Prostate gland (tissue), 2 donors: Measurements from ENCODE around the gene ACAD11. TPM values are rescaled to one million over a fixed set of nuclear protein-coding genes. Genes with fewer than 3 reads are reported as not detected.

Source experiments
- DNase-seq: peaks from one replicate; pipeline ENCODE4 v3.0.0-alpha.2; 2019; ENCODE audit warnings: low spot score
- H3K27ac ChIP-seq, 2 donors: fragments of 200-600 bp; sonication (generic); 2 replicates each; pipeline ENCODE4 v1.5.1; 2017 to 2019
- H3K27me3 ChIP-seq: fragments of 200-600 bp; sonication (generic); replicated peaks from 2 replicates; pipeline ENCODE4 v1.5.1; 2019; ENCODE audit not compliant: insufficient read depth
- H3K36me3 ChIP-seq, 2 donors: fragments of 200-600 bp; sonication (generic); 1 replicate in 1 of 2; 2 replicates in 1 of 2; pipeline versions ENCODE4 v1.5.1 to v1.8.1; 2017 to 2019
- H3K4me1 ChIP-seq: fragments of 200-600 bp; sonication (generic); replicated peaks from 2 replicates; pipeline ENCODE4 v1.5.1; 2019
- H3K4me3 ChIP-seq, 2 donors: fragments of 200-600 bp; sonication (generic); 2 replicates each; pipeline ENCODE4 v1.5.1; 2017 to 2019
- H3K9me3 ChIP-seq: fragments of 200-600 bp; sonication (generic); 2 replicates; pipeline ENCODE4 v1.5.1; 2017
- CTCF ChIP-seq, 4 experiments: fragments of 200-600 bp in 2 of 4; fragments of 450-650 bp in 2 of 4; sonication (generic) in 2 of 4; IDR thresholded peaks; 1 replicate in 3 of 4; 2 replicates in 1 of 4; pipeline ENCODE4 v1.5.1; 2016 to 2019; ENCODE audit warnings: antibody characterized with exemption in 4 of 4, mild to moderate bottlenecking in 2 of 4, moderate library complexity in 2 of 4
- POLR2A ChIP-seq: fragments of 450-650 bp; IDR thresholded peaks from one replicate; pipeline ENCODE4 v1.6.1; 2016; ENCODE audit warnings: antibody characterized with exemption, mild to moderate bottlenecking
- POLR2AphosphoS5 ChIP-seq: sonication (generic); formaldehyde crosslinking; IDR thresholded peaks from one replicate; pipeline ENCODE4 v1.6.1; 2017; ENCODE audit warnings: antibody characterized with exemption
- WGBS: methylation state at CpG from one replicate; pipeline ENCODE4 v1.1.5; 2018; 5-methylcytosine and 5-hydroxymethylcytosine counted together
- intact Hi-C: fragments of 100-400 bp; cut with DNase I; formaldehyde crosslinking; loops from one replicate; pipeline ENCODE4 v1.14.2; 2022
- total RNA-seq, 2 donors: library from RNA; depleted of rRNA; stranded (reverse); fragments of >200 nt; gene quantifications; one replicate each; pipeline ENCODE4 v1.1.0, GENCODE V29; 2016

Gene ACAD11
- total RNA-seq, 2 donors from 2014 or later = 13.8 to 22.7 TPM

- H3K36me3 ChIP-seq = no peaks in the 10 kb centered on the region
- H3K4me1 ChIP-seq = no peaks in the 10 kb centered on the region
- H3K9me3 ChIP-seq = no peaks in the 10 kb centered on the region
- no peak overlapping the region for H3K27ac ChIP-seq
- H3K27me3 ChIP-seq = no peaks in the 10 kb centered on the region
- no peak overlapping the region for H3K4me3 ChIP-seq
- no peak for TF ChIP-seq POLR2A
- no peak for TF ChIP-seq CTCF (IDR thresholded peaks at IDR 0.05)
- no peak for TF ChIP-seq POLR2AphosphoS5
- intact Hi-C loops = no loop called here
- no peak for DNase-seq
- 91% methylated on average over 7 of the region's 7 CpGs for WGBS
Measured at GRCh38 chr3:132624790-132625189, 34.8 kb downstream of the ACAD11 start.

GRCh38 chr3:132623646-132624045 is 36.0 kb downstream of the ACAD11 start:
- peak; percentile 21 for DNase-seq
- Histone ChIP-seq H3K4me1 (no peaks in the 10 kb centered on the region), H3K27ac (no peak overlapping the region), H3K27me3 (no peaks in the 10 kb centered on the region), H3K36me3 (no peaks in the 10 kb centered on the region), H3K9me3 (no peaks in the 10 kb centered on the region), H3K4me3 (no peak overlapping the region)
- intact Hi-C loops = no loop called here
- WGBS = 50% methylated on average over 1 of the region's 1 CpG
- TF ChIP-seq POLR2A (no peak), POLR2AphosphoS5 (no peak), CTCF (IDR thresholded peaks at IDR 0.05) (no peak)

GRCh38 chr3:132622761-132623160 is 36.8 kb downstream of the ACAD11 start:
- H3K27ac ChIP-seq = no peak overlapping the region
- no peaks in the 10 kb centered on the region for H3K4me1 ChIP-seq
- TF ChIP-seq POLR2AphosphoS5 = no peak
- no peak for TF ChIP-seq POLR2A
- TF ChIP-seq CTCF (IDR thresholded peaks at IDR 0.05) = no peak
- H3K4me3 ChIP-seq = no peak overlapping the region
- H3K9me3 ChIP-seq = no peaks in the 10 kb centered on the region
- H3K36me3 ChIP-seq = no peaks in the 10 kb centered on the region
- 88% methylated on average over 1 of the region's 1 CpG for WGBS
- H3K27me3 ChIP-seq = no peaks in the 10 kb centered on the region
- intact Hi-C loops = no loop called here
- no peak for DNase-seq

GRCh38 chr3:132622148-132622547 is 37.5 kb downstream of the ACAD11 start:
- 68% methylated on average over 1 of the region's 1 CpG for WGBS
- intact Hi-C loops = no loop called here

More at GRCh38 chr3:132622148-132622547, 37.5 kb downstream of the ACAD11 start:
- Histone ChIP-seq H3K36me3 (no peaks in the 10 kb centered on the region), H3K4me1 (no peaks in the 10 kb centered on the region), H3K9me3 (no peaks in the 10 kb centered on the region), H3K27ac (no peak overlapping the region), H3K27me3 (no peaks in the 10 kb centered on the region), H3K4me3 (no peak overlapping the region)
- TF ChIP-seq CTCF (IDR thresholded peaks at IDR 0.05) = no peak
- no peak for TF ChIP-seq POLR2A
- TF ChIP-seq POLR2AphosphoS5 = no peak
- DNase-seq = no peak
